Superior temporal gyrus (tissue), 1 donor: ENCODE data around the gene RPS27A.
"Not testable (repeated sequence)": the region's sequence is repeated elsewhere in the genome, so short reads cannot be mapped to it uniquely, and the experiment has no call there.

Experiments
- DNase-seq: peaks from one replicate; pipeline ENCODE4 v3.0.0-alpha.2; 2016; ENCODE audit errors: extremely low spot score

RPS27A gene

DNA sequence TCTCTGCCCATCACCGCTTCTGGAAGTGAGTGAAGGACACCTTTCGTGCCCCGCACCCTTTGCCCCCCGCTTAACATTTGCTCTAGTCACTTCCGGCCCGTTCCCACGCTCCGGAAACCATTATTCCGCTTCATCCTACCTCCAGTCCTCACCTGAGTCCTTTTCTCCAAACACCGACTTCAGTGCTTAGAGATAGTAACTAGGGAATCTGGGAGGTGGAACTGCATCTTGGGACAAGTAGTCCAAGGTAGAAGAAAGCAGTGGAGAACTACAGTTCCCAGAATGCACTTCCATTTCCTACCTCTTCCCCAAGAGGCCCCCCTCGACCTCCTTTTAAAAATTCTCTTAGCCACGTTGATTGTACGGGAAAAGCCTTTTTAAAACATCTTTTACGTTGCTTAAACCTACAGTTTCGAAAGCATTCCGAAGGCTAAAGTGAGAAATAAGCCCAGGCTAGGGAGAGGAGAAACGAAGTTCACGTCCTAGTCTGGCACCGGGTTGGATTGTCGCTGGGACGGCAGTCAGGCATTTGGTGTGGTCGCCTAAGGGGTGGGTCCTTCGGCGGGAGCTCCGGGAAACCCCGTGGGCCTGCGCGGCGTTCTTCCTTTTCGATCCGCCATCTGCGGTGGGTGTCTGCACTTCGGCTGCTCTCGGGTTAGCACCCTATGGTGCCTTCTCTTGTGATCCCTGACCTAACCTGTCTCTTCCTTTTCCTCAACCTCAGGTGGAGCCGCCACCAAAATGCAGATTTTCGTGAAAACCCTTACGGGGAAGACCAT is at the start of gene RPS27A, which contains the start of gene CLHC1:
Gene RPS27A (plus strand): TSS at position 605 of the 779 bp plus-strand sequence. CDS start 137 bp downstream, at position 742.
Gene CLHC1 (minus strand): TSS at position 210 of the 779 bp plus-strand sequence. CDS start 9,882 bp downstream, outside the sequence.
- peak; percentile 98 for DNase-seq

DNA sequence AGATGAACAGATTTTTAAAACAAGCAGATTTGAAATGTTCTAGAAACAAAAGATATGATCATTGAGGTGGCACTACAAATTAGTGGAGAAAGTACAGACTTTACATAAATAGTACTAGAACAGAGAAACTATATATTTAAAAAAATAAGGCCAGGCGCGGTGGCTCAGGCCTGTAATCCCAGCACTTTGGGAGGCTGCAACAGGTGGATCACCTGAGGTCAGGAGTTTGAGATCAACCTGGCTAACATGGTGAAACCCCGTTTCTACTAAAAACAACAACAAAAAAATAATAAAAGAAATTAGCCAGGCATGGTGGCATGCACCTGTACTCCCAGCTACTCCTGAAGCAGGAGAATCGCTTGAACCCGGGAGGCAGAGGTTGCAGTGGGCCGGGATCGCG is 45.7 kb upstream of the RPS27A start:
- not testable (repeated sequence) for DNase-seq

DNA sequence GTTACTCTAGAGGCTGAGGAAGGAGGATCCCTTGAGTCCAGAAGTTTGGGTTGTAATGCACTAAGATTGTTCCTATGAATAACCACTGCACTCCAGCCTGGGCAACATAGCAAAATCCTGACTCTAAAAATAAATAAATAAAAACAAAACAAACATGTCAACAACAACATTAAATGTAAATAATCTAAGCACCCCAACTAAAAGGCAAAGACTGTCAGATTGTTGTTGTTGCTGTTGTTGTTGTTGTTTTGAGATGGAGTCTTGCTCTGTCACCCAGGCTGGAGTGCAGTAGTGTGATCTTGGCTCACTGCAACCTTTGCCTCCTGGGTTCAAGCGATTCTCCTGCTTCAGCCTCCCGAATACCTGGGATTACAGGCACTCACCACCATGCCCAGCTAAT is 40.6 kb upstream of the RPS27A start:
- not testable (repeated sequence) for DNase-seq

DNA sequence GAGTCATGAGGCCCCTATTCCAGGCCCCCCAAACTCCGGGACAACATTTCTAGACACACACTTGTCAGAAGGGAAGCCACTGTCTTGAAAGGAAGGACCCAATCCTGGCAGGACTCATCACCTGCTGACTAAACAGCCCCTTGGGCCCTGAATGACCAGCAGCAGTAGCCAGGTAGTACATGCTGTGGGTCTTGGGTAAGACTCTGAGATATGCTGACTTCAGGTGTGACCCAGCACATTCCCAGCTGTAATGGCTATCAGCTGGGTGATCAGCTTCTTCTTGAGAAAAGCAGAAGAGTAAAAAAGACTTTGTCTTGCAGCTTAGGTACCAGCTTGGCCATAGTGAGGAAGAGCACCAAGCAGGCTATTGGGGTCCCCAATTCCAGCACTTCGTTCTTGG is 36.0 kb upstream of the RPS27A start:
- no peak for DNase-seq

DNA sequence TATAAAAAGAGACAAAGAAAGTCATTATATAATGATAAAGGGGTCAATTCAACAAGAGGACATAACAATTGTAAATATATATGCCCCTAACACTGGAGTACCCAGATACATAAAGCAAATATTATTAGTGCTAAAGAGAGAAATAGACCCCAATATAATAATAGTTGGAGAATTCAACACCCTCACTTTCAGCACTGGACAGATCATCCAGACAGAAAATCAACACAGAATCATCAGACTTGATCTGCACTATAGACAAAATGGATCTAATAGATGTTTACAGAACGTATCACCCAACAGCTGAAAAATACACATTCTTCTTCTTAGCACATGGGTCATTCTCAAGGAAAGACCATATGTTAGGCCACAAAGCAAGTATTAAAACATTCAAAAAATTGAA is 32.1 kb upstream of the RPS27A start:
- DNase-seq = no peak

DNA sequence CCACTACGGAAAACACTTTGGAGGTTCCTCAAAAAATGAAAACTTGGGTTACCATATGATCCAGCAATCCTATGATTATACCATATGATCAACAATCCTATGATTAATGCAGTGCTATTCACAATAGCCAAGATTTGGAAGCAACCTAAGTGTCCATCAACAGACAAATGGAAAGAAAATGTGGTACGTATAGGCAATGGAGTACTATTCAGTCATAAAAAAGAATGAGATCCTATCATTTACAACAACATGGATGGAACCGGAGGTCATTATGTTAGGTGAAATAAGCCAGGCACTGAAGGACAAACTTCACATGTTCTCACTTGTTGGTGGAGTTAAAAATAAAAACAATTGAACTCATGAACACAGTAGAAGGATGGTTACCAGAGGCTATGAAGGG is 28.0 kb upstream of the RPS27A start:
- DNase-seq = no peak

DNA sequence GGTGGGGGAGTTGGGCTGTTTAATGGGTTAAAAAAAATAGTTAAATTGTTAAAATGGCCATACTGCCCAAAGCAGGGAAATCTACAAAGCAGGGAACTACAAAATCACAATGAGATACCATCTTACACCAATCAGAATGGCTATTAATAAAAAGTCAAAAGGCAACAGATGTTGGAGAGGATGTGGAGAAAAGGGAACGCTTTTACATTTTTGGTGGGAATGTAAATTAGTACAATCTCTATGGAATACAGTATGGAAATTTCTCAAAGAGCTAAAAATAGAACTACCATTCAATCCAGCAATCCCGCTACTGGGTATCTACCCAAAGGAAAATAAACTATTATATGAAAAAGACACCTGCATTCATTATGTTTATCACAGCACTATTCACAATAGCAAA is 27.5 kb upstream of the RPS27A start:
- no peak for DNase-seq

DNA sequence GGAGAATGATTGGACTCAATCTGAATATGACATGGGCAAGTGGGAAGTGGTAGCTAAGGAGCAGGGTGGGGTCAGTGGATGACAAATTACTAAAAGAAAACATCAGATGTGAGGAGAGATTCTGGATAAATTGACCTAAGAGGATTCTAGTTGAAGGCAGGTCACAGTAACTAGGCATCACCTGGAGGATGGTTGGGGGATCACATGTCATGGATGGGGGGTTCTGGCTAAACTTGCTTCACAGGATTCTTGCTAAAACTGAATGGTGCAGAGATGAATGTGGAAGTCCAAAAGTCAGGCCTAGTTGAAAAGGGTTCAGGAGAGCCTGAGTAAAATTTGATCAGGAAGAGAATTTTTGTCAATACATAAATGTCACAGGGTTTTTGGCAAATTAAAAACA is 18.7 kb upstream of the RPS27A start:
- no peak for DNase-seq

DNA sequence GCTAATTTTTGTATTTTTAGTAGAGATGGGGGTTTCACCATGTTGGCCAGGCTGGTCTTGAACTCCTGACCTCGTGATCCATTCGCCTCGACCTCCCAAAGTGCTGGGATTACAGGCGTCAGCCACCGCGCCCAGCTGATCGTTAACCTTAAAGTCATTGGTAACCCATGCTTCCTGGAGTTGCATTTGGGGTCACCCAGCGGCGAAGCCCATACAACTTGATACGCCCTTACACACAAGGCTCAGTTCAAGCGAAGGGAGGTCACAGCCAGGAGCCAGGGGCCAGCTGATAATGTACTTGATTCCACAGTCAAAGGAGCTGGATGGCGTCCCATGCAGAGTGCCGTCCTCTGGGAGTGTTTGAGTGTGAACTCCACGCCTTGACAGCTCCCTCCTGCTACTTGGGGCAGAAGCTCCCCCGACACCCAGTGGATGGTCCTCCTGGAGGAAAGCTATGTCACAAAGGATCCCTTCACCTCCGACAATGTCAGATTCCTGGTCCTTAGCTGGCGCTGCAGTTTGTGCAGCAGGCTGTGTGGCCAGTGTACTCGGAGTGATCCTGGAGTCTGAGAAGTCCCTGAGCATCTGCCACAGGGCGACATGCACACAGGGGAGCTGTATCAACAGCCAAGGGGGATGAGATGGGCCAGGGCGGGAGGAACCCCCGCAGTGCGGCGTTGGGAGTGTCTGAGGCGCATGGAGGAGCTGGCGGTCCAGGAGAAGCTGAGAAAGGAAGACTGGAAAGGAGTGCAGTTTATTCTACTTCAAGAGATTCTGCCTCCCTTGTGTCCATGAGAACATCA is 8.3 kb upstream of the RPS27A start:
- no peak for DNase-seq

DNA sequence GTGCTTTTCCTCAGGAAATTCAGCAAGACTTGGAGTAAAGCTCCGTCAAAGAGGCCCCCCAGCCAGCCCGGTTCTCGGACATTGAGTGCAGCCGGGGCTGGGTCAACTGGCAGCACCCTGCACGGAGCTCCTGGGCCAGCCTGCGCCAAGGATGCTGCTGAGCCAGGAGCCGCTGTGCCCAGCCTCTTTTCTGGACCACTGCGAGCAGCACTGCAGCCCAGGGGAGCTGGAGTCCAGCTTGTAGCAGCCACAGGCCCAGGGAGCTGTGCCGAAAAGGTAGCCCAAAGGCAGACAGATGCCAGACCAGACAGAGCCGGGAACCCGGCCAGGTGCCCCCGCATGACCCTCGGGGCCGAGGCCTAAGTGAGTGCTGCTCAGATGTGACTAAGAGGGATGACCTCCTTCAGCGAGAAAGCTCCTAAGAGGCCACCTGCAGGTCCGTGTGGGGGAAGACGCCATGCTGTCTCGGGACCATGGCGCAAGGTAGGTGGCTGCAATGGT is 7.7 kb upstream of the RPS27A start:
- no peak for DNase-seq

DNA sequence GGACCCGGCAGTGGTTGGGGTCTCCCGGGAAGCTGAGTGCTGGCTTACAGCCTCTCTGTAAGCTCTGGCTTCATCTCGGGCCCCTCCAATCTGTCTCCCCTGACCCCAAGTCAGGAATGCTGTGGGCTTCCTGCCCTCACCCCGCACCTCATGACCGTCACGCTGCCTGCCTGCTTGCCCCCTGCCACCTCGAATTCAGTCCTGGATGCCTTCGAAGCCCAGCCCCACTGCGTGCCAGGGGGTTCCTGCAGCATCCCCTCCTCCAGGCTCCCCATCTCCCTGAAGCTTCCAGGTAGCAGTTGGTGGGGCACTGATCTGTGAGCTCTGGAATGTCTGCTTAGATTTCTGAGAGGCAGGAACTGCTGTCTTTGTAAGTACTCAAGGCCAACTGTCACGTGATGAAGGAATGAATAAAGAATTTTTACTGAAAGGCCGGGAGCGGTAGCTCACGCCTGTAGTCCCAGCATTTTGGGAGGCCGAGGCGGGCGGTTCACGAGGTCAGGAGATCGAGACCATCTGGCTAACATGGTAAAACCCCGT is 6.9 kb upstream of the RPS27A start:
- DNase-seq = no peak

DNA sequence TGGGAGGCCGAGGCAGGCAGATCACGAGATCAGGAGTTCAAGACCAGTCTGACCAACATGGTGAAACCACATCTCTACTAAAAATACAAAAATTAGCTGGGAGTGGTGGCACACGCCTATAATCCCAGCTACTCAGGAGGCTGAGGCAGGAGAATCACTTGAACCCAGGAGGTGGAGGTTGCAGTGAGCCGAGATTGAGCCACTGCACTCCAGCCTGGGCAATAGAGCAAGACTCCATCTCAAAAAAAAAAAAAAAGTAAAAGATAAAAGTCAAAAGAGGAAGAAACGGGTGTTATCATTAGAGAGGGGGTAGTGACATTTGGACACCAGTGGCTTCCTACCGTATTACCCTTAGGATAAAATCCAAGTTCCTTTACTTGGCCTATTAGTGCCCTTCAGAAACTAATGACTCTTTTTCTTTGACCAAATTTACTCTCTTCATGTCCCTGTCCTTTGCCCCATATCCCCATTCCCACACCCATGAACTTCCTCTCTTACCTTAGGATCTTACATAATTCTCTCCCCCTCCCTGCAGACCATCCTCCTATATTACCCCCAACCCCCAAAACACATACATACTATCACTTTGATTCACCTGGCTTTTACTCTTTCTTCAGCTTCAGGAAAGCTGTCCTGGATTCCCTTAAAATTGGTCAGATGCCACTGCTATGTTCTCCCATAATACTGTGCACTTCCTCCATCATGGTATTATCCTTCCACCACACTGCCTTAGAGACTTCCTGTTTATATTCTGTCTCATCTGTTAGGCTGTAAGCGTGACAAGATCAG is 4.9 kb upstream of the RPS27A start:
- DNase-seq = not testable (repeated sequence)

DNA sequence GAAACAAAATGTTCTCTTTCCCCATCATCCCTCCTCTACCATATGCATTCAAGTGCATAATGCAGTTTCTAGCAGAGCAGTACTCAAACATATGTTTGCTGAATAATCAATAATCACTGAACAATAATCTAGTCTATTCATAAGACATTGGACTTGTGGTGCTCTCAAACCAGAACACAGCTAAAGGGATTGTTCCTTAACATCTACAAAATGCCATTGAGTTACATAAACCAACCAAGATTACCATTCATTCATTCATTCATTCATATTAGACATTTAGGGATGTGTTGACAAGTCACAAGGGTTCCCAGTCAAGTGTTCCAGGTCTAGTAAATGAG is 4.3 kb upstream of the RPS27A start:
- no peak for DNase-seq

DNA sequence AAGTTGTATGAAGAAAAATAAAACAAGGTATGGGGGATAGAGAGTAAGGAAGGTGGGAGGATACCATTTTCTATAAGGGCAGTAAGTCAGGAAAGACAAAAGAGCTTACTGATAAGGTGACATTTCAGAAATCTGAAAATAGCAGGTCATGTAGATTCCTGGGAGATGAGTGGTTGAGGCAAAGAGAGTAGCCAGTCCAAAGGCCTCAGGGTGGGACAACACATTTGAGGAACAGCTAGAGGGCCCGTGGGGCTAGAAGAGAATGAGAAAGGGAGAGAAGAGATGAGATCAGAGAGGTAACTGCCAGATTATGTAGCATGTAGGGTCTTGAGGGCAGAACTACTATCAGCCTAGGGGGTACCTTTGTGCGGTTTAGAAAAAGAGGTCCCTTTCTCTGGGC is 3.3 kb upstream of the RPS27A start:
- no peak for DNase-seq

DNA sequence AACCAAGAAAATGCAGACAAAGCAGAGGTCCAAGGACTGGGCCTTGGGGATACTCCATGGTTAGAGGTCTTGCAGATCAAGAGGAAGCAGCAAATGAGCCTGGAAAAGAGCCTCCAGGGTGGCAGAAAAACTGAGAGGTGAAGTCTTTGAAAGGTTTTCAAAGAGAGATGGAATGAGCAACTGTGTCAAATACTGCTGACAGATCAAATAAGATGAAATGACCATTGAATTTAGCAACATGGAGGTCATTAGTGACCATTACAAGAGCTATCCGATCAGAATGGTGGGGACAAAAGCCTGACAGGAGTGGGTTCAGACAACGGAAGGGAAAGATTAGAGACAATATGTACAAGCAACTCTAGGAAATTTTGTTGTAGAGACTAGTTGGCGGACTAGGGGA is 1.9 kb upstream of the RPS27A start:
- DNase-seq = no peak

DNA sequence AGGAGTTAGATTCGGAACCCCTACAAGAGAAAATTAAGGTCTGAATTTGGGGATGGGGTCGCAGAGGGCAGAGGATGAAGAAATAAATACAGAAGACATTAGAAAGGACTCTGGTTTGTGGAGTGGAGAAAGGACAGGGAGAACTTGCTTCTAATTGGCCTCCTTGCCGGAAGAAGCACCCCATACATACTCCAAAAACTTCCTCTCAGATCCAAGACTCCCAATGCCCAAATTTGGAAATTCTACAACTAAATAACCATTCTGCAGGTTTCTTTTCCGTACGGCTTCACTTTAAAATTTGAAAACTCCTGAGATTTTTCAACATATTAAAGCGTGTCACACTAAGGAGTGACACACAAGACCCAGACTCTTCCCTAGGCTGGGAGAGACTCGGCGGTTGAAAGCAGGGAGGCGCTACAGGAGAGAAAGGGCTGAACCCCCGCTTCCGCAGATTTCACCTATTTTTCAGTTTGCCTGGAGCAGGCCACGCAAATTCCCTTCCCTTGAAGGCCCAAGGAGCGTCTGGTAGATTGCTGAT is 873 bp upstream of the RPS27A start:
- DNase-seq = no peak

DNA sequence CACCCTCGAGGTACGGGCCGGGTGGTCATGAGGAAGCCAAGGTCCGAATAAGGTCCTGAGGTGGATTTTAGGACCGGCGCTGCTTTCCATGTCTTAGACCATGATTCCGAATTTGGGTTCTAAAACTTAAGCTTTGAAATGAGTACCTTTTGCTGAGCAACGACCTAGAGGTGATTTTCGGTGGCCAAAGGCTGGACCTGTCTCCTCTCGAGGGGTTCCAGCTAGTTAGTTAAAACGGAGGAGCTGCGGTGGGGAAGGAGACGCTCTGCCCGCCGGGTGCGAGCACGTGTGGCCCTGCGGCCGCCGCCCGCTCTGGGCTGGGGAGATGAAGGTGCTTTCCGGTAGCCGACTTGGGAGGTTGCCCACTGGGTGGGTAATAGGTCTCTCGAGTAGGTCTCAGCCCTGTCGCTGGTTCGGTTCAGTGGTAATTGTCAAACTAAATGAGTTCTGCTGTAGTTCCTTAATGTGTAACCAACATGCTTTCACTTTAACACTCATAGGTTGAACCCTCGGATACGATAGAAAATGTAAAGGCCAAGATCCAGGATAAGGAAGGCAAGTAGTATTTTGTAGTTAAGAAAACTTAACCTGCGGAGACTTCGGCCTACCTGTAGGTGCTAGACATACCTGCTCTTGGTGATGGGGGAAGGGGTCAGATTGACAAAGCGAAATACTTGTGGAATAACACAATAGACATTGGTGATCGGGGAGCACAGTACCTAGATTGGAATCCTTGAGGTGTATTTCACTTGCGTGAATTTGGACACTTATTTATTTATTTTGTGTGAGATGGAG is 572 bp downstream of the RPS27A start:
- DNase-seq = no peak

DNA sequence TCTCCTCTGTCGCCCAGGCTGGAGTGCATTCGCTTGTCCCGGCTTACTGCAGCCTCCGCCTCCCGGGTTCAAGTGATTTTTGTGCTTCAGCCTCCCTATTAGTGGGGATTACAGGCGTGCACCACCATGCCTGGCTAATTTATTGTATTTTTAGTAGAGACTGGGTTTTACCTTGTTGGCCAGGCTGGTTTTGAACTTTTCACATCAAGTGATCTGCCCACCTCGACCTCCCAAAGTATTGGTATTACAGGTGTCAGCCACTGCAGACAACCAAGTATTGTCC is 1.1 kb downstream of the RPS27A start:
- DNase-seq = no peak

DNA sequence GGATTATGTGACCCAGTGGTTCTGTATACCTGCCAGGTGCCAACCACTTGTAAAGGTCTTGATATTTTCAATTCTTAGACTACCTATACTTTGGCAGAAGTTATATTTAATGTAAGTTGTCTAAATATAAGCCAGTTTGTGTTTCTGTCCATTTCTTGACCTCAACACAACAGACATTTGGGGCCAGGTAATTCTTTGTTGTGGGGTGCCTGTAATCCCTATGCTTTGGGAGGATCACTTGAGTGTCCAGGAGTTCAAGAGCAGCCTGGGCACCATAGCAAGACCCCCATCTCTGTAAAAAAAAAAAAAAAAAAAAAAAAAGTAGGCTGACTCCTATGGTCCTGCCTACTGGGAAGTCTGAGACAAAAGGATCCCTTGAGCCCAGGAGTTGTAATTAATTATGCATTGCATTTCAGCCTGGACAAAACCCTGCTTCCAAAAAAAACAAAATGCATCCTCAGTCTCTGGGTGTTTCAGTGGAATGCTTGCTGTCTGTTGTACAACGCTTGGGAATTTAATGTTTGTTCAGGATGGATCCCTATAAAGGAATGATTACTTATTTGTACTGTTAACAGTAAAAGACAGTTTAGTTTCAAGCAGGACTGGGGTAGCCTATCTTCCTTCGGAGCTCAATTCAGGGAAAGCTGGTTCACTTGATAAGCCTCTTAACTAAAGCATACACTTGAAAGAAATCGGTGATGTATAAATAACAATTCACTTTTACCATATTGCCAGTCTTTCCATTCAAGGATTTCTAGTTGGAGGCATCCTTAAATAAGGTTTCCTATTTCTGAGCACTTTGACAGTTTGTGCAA is 3.4 kb downstream of the RPS27A start:
- DNase-seq = no peak

DNA sequence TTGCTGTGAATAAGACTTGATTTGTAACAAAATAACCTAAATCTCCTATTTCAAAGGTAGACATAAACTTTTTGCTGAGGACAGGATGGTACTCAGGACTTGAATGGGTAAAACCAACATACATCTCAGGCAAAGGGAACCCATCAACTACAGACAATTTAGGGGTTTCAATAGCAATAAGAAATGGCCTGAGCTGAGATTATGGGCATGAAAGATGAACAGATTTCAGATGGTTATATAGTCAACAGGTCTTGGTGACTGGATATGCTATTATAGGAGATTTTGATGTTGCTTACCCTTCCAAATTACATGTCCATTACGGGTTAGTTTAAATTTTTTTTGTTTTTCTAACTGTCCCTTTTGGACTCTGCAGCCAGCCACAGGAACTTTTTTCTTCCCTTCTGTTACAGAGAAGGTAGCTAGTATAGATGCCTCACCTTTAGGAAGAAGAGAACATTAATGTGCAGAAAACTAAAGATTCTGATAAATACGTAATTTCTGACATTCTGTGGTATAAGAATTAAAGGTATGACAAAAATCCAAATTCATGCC is 4.6 kb downstream of the RPS27A start:
- DNase-seq = no peak
